ENCODE results near the gene PSMD9.

PSMD9 gene

DNA sequence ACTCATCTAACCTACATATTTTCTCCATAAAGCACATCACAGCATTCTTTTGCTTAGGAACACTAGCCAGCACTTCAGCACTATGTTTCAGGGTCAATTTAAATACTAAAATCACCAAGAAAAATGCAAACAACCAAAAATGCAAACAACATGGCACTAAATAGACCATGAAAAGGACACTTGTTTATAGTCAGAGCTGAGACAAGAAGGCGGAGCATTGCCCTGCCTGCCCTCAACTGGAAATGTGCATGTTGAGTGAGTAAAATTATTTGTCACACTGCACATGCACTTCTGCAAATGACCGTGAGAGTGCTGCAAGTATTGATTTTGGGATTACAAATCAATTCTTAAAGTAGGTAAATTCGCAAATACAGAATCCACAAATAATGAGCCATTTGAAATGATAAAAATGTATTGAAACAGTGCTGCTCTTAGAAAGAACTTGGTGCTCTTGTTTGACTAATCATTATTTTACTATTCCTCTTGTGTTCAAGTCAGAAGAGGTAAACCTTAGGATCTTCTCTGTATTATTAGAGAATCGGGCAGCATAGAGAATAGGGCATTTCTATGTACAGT is 64.6 kb downstream of the PSMD9 start:
- Histone ChIP-seq H3K27me3 (ENCODE audit: insufficient read depth, poor library complexity, severe bottlenecking) (no peaks in the 10 kb centered on the region), H3K4me3 (replicated peaks; ENCODE audit: insufficient read depth, low read length) (no peak overlapping the region), H3K27ac (replicated peaks) (no peak overlapping the region)
- DNase-seq (ENCODE audit: low read depth in 1 of 2, low spot score in 1 of 2) = no peak
- TF ChIP-seq GABPA (IDR thresholded peaks at IDR 0.05; ENCODE audit: low read depth) (no peak), SPI1 (IDR thresholded peaks at IDR 0.05; ENCODE audit: borderline replicate concordance, low read depth) (no peak), POLR2AphosphoS5 (IDR thresholded peaks at IDR 0.05; ENCODE audit: low read depth) (no peak)
- TF ChIP-seq, protein P1, sequence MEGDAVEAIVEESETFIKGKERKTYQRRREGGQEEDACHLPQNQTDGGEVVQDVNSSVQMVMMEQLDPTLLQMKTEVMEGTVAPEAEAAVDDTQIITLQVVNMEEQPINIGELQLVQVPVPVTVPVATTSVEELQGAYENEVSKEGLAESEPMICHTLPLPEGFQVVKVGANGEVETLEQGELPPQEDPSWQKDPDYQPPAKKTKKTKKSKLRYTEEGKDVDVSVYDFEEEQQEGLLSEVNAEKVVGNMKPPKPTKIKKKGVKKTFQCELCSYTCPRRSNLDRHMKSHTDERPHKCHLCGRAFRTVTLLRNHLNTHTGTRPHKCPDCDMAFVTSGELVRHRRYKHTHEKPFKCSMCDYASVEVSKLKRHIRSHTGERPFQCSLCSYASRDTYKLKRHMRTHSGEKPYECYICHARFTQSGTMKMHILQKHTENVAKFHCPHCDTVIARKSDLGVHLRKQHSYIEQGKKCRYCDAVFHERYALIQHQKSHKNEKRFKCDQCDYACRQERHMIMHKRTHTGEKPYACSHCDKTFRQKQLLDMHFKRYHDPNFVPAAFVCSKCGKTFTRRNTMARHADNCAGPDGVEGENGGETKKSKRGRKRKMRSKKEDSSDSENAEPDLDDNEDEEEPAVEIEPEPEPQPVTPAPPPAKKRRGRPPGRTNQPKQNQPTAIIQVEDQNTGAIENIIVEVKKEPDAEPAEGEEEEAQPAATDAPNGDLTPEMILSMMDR (IDR thresholded peaks at IDR 0.05; ENCODE audit: insufficient read depth, low read length) = no peak
- TF ChIP-seq, protein P2, sequence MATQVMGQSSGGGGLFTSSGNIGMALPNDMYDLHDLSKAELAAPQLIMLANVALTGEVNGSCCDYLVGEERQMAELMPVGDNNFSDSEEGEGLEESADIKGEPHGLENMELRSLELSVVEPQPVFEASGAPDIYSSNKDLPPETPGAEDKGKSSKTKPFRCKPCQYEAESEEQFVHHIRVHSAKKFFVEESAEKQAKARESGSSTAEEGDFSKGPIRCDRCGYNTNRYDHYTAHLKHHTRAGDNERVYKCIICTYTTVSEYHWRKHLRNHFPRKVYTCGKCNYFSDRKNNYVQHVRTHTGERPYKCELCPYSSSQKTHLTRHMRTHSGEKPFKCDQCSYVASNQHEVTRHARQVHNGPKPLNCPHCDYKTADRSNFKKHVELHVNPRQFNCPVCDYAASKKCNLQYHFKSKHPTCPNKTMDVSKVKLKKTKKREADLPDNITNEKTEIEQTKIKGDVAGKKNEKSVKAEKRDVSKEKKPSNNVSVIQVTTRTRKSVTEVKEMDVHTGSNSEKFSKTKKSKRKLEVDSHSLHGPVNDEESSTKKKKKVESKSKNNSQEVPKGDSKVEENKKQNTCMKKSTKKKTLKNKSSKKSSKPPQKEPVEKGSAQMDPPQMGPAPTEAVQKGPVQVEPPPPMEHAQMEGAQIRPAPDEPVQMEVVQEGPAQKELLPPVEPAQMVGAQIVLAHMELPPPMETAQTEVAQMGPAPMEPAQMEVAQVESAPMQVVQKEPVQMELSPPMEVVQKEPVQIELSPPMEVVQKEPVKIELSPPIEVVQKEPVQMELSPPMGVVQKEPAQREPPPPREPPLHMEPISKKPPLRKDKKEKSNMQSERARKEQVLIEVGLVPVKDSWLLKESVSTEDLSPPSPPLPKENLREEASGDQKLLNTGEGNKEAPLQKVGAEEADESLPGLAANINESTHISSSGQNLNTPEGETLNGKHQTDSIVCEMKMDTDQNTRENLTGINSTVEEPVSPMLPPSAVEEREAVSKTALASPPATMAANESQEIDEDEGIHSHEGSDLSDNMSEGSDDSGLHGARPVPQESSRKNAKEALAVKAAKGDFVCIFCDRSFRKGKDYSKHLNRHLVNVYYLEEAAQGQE (IDR thresholded peaks at IDR 0.05; ENCODE audit: insufficient replicate concordance, low read depth) = no peak

DNA sequence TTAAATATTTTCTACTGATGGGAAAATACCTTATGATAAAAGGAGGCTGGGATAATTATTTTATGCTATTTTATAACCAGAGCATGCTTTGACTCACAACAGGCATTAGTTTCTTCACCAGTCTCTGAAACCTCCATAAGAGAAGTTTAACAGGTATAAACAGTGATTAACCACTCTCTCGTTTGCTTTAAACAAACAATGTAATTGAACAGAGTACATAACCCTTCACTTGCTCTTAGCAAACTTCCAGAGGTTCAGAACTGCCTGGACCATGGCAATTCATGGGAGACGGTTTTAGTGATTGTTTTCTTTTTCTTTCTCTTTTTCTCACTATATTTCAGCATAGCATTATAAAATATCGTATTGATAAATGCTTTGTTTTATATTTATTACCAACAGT is 65.1 kb downstream of the PSMD9 start:
- no peak overlapping the region for H3K4me3 ChIP-seq (replicated peaks; ENCODE audit: insufficient read depth, low read length)
- no peak overlapping the region for H3K27ac ChIP-seq (replicated peaks)
- no peak for DNase-seq (ENCODE audit: low read depth in 1 of 2, low spot score in 1 of 2)
- TF ChIP-seq, protein P1 (IDR thresholded peaks at IDR 0.05; ENCODE audit: insufficient read depth, low read length) = no peak
- TF ChIP-seq SPI1 (IDR thresholded peaks at IDR 0.05; ENCODE audit: borderline replicate concordance, low read depth) (no peak), GABPA (IDR thresholded peaks at IDR 0.05; ENCODE audit: low read depth) (no peak), POLR2AphosphoS5 (IDR thresholded peaks at IDR 0.05; ENCODE audit: low read depth) (no peak)
- TF ChIP-seq, protein P2 (IDR thresholded peaks at IDR 0.05; ENCODE audit: insufficient replicate concordance, low read depth) = no peak
- H3K27me3 ChIP-seq (ENCODE audit: insufficient read depth, poor library complexity, severe bottlenecking) = no peaks in the 10 kb centered on the region

DNA sequence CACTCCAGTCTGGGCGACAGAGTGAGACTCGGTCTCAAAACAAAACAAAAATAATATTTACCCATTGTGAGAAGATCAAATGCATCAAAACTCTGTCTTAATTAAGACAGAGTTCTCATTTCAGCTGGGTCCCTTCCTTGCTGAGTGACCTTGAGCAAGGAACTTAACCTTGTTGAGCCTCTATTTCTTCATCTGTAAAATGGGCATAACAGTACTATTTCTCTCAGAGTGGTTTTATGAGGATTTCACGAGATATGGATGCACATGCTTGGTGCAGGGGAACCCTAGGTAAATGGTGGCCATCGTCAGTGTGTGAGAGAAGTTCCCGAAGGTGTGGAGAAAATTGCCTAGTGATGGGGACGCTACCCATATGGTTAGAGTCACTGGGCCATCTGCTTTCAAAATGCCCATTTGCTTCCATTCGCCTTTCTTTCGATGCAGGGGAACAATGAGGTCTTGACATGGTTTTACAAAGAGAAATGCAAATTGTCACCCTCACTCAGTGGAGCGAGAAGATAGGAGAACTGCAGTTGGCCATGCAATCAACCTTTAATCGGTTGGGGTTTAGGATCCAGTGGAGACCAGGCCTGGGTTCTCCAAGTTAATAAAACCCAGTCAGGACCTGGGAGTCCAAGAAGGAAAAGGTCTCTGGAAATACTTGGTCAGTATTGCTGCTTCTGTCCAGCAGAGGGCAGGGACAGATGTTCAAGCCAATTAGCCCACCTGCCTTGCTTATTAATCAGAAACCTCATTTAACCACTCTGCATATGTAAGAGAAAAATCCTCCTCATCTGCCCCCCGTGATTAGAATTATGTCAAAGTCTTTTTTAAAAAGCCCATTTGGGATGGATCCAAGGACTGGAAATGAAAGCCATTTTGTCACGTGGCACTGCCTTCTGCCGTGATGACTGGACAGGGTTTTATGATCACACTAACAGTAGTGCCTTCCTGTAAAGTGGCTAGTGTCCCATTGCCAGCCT is 67.0 kb downstream of the PSMD9 start:
- no peak overlapping the region for H3K27ac ChIP-seq (replicated peaks)
- no peaks in the 10 kb centered on the region for H3K27me3 ChIP-seq (ENCODE audit: insufficient read depth, poor library complexity, severe bottlenecking)
- TF ChIP-seq POLR2AphosphoS5 (IDR thresholded peaks at IDR 0.05; ENCODE audit: low read depth) = no peak
- TF ChIP-seq, protein P1 (IDR thresholded peaks at IDR 0.05; ENCODE audit: insufficient read depth, low read length) = peak; percentile 40
- no peak overlapping the region for H3K4me3 ChIP-seq (replicated peaks; ENCODE audit: insufficient read depth, low read length)
- DNase-seq (ENCODE audit: low read depth in 1 of 2, low spot score in 1 of 2) = no peak
